HFF-Myc (cell line): Measurements from ENCODE around the gene HOXA2.

Experiments used
- DNase-seq: peaks from one replicate; pipeline ENCODE4 v3.0.0-alpha.2; 2011; ENCODE audit warnings: low read depth; ENCODE audit errors: extremely low read depth
- H3K4me3 ChIP-seq: replicated peaks from 2 replicates; pipeline ENCODE4 v1.5.1; 2011; ENCODE audit warnings: low read depth, mild to moderate bottlenecking, control low read depth, low read length
- CTCF ChIP-seq: IDR thresholded peaks from 2 replicates; pipeline ENCODE4 v1.5.1; 2012; ENCODE audit warnings: mild to moderate bottlenecking, low read depth, low read length, control low read depth; ENCODE audit errors: missing control alignments

The HOXA2 gene

GRCh38 chr7:27062946-27063345 lies 39.5 kb downstream of the HOXA2 start:
- no peak for DNase-seq
- TF ChIP-seq CTCF: no peak
- no peak overlapping the region for H3K4me3 ChIP-seq

- no peak for TF ChIP-seq CTCF
- no peak overlapping the region for H3K4me3 ChIP-seq
- no peak for DNase-seq
Measured at GRCh38 chr7:27053153-27053552, 49.3 kb downstream of the HOXA2 start.

GRCh38 chr7:27051451-27051850 lies 51.0 kb downstream of the HOXA2 start:
- no peak overlapping the region for H3K4me3 ChIP-seq
- no peak for DNase-seq
- TF ChIP-seq CTCF: no peak
